SK-N-MC (cell line): ENCODE results near the gene SLC2A5.

ENCODE experiments used
- EZH2 ChIP-seq: fragments of 200-600 bp; sonication (generic); IDR thresholded peaks from one replicate; pipeline ENCODE4 v1.6.1; 2017; ENCODE audit warnings: antibody characterized with exemption
- FOXP2 ChIP-seq: optimal IDR thresholded peaks from 2 replicates; pipeline ENCODE3; 2011; ENCODE audit warnings: mild to moderate bottlenecking, moderate library complexity; ENCODE audit not compliant: insufficient read depth; ENCODE audit errors: extremely low read length, control extremely low read depth
- POLR2AphosphoS5 ChIP-seq: IDR thresholded peaks from 2 replicates; pipeline ENCODE4 v1.6.1; 2012; ENCODE audit warnings: mild to moderate bottlenecking, low read depth, low read length, borderline replicate concordance

GRCh38 chr1:8989061-8989460 is 80.4 kb downstream of the SLC2A5 start:
- TF ChIP-seq EZH2: no peak
- TF ChIP-seq POLR2AphosphoS5: no peak
- no peak for TF ChIP-seq FOXP2
